ENCODE measurements around the gene SH3RF1.

Gene SH3RF1

DNA sequence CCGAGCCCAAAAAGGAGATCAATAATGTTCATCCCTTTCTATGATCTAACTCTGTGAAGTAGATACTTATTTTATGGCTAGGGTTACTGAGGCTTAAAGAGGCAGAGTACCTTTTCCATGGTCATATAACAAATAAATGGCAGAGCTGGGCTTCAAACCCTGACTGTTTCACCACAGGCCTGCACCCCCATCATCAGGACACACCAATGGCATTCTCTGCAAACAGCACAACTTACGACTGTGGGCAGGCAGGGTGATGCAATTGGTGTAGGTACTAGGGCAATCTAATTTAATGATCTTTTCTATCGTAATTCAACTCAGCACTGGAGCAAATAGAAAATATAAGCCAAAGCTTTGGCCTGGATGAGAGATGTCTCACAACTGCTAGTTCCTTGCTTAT, 141.9 kb downstream of the SH3RF1 start:
- Histone ChIP-seq H3K27me3 (ENCODE audit: low read depth, low read length) (no peaks in the 10 kb centered on the region), H3K4me1 (ENCODE audit: low read length) (no peaks in the 10 kb centered on the region), H2AFZ (ENCODE audit: low read depth, low read length) (no peak overlapping the region), H3K79me2 (ENCODE audit: low read length) (no peaks in the 10 kb centered on the region), H3K9ac (ENCODE audit: low read length) (no peak overlapping the region), H3K9me3 (ENCODE audit: insufficient read depth, low read length) (no peaks in the 10 kb centered on the region), H3K4me3 (ENCODE audit: low read length) (no peak overlapping the region), H3K36me3 (replicated peaks; ENCODE audit: low read depth, low read length) (no peaks in the 10 kb centered on the region), H3K4me2 (ENCODE audit: low read length) (no peak overlapping the region), H4K20me1 (ENCODE audit: insufficient read depth, low read length) (no peaks in the 10 kb centered on the region), H3K27ac (ENCODE audit: low read length) (no peak overlapping the region)
- TF ChIP-seq EZH2phosphoT487 (IDR thresholded peaks at IDR 0.05; ENCODE audit: low read depth) = no peak
- TF ChIP-seq, protein P1, sequence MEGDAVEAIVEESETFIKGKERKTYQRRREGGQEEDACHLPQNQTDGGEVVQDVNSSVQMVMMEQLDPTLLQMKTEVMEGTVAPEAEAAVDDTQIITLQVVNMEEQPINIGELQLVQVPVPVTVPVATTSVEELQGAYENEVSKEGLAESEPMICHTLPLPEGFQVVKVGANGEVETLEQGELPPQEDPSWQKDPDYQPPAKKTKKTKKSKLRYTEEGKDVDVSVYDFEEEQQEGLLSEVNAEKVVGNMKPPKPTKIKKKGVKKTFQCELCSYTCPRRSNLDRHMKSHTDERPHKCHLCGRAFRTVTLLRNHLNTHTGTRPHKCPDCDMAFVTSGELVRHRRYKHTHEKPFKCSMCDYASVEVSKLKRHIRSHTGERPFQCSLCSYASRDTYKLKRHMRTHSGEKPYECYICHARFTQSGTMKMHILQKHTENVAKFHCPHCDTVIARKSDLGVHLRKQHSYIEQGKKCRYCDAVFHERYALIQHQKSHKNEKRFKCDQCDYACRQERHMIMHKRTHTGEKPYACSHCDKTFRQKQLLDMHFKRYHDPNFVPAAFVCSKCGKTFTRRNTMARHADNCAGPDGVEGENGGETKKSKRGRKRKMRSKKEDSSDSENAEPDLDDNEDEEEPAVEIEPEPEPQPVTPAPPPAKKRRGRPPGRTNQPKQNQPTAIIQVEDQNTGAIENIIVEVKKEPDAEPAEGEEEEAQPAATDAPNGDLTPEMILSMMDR (IDR thresholded peaks at IDR 0.05; ENCODE audit: low read depth, low read length) = no peak

DNA sequence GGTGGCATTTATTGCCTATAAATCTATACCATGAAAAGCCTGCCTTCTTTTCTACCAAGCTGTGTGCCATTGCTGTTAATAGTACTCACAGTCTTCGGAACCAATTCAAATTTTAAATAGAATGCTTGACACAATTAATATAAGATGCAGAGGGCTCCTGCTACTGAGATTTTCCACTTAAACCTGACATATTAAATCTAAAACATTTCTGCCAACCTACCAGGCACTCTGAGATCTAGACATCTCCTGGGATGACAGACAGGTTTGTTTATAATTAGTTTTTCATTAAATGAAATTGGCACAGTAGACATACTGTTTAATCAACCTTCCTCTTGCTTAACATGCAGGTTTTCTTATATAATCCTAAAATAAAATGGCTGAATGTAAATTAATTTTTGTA, 143.4 kb downstream of the SH3RF1 start:
- no peak for TF ChIP-seq EZH2phosphoT487 (IDR thresholded peaks at IDR 0.05; ENCODE audit: low read depth)
- TF ChIP-seq, protein P1 (IDR thresholded peaks at IDR 0.05; ENCODE audit: low read depth, low read length) = no peak
- no peak overlapping the region for H3K4me2 ChIP-seq (ENCODE audit: low read length)
- no peaks in the 10 kb centered on the region for H3K79me2 ChIP-seq (ENCODE audit: low read length)
- H3K27me3 ChIP-seq (ENCODE audit: low read depth, low read length) = no peaks in the 10 kb centered on the region
- H3K27ac ChIP-seq (ENCODE audit: low read length) = no peak overlapping the region
- no peak overlapping the region for H3K4me3 ChIP-seq (ENCODE audit: low read length)
- no peak overlapping the region for H3K9ac ChIP-seq (ENCODE audit: low read length)
- no peaks in the 10 kb centered on the region for H3K9me3 ChIP-seq (ENCODE audit: insufficient read depth, low read length)
- no peaks in the 10 kb centered on the region for H3K4me1 ChIP-seq (ENCODE audit: low read length)
- H2AFZ ChIP-seq (ENCODE audit: low read depth, low read length) = no peak overlapping the region
- no peaks in the 10 kb centered on the region for H4K20me1 ChIP-seq (ENCODE audit: insufficient read depth, low read length)
- no peaks in the 10 kb centered on the region for H3K36me3 ChIP-seq (replicated peaks; ENCODE audit: low read depth, low read length)

DNA sequence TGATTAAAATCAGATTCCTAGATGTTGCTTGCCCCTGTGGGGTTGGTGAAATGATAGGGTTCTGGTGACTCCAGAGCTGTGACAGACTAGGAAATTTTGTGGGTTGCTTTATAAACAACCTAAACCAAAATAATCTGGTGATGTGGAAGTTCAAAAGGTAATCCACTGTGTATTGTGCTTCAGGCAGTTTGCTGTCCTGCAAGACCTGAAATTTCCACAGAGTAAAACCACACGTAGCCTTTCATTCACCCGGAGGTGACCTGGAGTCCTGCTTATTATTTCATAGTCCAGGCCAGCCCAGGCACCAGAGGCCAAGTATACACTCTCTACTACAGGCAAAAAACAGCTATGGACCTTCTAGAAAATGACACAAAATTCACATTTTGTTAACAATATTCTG, 146.1 kb downstream of the SH3RF1 start:
- Histone ChIP-seq H4K20me1 (ENCODE audit: insufficient read depth, low read length) (no peaks in the 10 kb centered on the region), H3K27me3 (ENCODE audit: low read depth, low read length) (no peaks in the 10 kb centered on the region), H3K27ac (ENCODE audit: low read length) (no peak overlapping the region), H3K79me2 (ENCODE audit: low read length) (no peaks in the 10 kb centered on the region), H3K9me3 (ENCODE audit: insufficient read depth, low read length) (no peaks in the 10 kb centered on the region), H3K4me3 (ENCODE audit: low read length) (no peak overlapping the region), H2AFZ (ENCODE audit: low read depth, low read length) (no peak overlapping the region), H3K4me1 (ENCODE audit: low read length) (peaks cover 5% of the 10 kb centered on the region), H3K36me3 (replicated peaks; ENCODE audit: low read depth, low read length) (no peaks in the 10 kb centered on the region), H3K4me2 (ENCODE audit: low read length) (no peak overlapping the region), H3K9ac (ENCODE audit: low read length) (no peak overlapping the region)
- no peak for TF ChIP-seq EZH2phosphoT487 (IDR thresholded peaks at IDR 0.05; ENCODE audit: low read depth)
- TF ChIP-seq, protein P1 (IDR thresholded peaks at IDR 0.05; ENCODE audit: low read depth, low read length) = no peak

DNA sequence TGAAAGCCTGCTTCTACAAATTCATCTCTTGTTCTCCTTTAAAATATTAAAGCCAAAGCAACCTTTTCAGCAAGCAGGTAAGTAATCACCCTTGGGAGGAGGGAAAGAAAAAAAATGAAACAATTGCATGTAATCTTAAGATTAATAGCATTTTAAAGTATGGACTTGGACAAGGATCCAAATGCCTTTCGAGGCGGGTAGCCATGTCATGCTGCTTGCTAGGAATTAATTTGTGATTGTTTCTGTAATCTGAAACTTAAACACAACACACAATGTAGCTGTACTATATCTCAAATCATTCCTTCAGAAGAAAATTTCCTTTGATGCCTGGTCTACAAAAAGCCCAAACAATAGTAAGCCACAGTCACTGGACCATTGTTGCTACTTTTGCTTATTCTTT, 148.3 kb downstream of the SH3RF1 start:
- no peak overlapping the region for H3K9ac ChIP-seq (ENCODE audit: low read length)
- peaks cover 5% of the 10 kb centered on the region for H3K4me1 ChIP-seq (ENCODE audit: low read length)
- TF ChIP-seq, protein P1 (IDR thresholded peaks at IDR 0.05; ENCODE audit: low read depth, low read length) = no peak
- no peak for TF ChIP-seq EZH2phosphoT487 (IDR thresholded peaks at IDR 0.05; ENCODE audit: low read depth)
- no peaks in the 10 kb centered on the region for H3K27me3 ChIP-seq (ENCODE audit: low read depth, low read length)
- no peak overlapping the region for H3K27ac ChIP-seq (ENCODE audit: low read length)
- no peak overlapping the region for H3K4me2 ChIP-seq (ENCODE audit: low read length)
- no peaks in the 10 kb centered on the region for H3K9me3 ChIP-seq (ENCODE audit: insufficient read depth, low read length)
- H3K79me2 ChIP-seq (ENCODE audit: low read length) = no peaks in the 10 kb centered on the region
- no peaks in the 10 kb centered on the region for H4K20me1 ChIP-seq (ENCODE audit: insufficient read depth, low read length)
- no peak overlapping the region for H3K4me3 ChIP-seq (ENCODE audit: low read length)
- H3K36me3 ChIP-seq (replicated peaks; ENCODE audit: low read depth, low read length) = no peaks in the 10 kb centered on the region
- no peak overlapping the region for H2AFZ ChIP-seq (ENCODE audit: low read depth, low read length)
